Gastroesophageal sphincter (tissue), 3 donors: ENCODE results near the gene MYO3B.

Source experiments
- EP300 ChIP-seq: sonication (generic); formaldehyde crosslinking; IDR thresholded peaks from one replicate; pipeline ENCODE4 v1.6.1; 2017; ENCODE audit warnings: antibody characterized with exemption, mild to moderate bottlenecking
- POLR2A ChIP-seq, 2 donors: fragments of 450-650 bp; IDR thresholded peaks; one replicate each; pipeline ENCODE4 v1.6.1; 2017; ENCODE audit warnings: antibody characterized with exemption in 2 of 2, mild to moderate bottlenecking in 2 of 2, moderate library complexity in 1 of 2
- POLR2AphosphoS5 ChIP-seq: sonication (generic); formaldehyde crosslinking; IDR thresholded peaks from one replicate; pipeline ENCODE4 v1.6.1; 2017; ENCODE audit warnings: antibody characterized with exemption
- TF ChIP-seq, protein P1 (sequence below), 4 experiments: fragments of 200-600 bp in 2 of 4; fragments of 450-650 bp in 2 of 4; sonication (generic) in 1 of 4; IDR thresholded peaks; one replicate each; pipeline ENCODE4 v1.5.1; 2017 to 2019; ENCODE audit warnings: antibody characterized with exemption in 4 of 4, mild to moderate bottlenecking in 2 of 4, moderate library complexity in 2 of 4

DNA sequence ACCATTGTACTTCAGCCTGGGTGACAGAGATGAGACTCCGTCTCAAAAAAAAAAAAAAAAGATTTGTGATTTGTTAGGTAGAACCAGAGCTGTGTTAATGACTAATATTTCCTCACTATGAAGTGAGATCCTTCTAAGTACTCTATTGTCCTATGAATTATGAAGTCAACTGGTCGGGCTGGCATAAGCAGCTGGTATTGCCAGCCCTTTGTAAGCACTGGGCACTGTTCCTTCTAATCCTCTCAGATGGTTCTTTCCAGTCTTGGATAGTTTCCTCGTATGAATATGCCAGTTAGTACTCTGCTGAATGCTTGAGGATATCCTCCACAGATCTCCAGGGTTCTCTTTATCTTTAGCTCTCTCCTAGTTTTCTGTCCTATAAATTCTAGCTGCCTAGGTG is 314.1 kb downstream of the MYO3B start:
- TF ChIP-seq, protein P1, sequence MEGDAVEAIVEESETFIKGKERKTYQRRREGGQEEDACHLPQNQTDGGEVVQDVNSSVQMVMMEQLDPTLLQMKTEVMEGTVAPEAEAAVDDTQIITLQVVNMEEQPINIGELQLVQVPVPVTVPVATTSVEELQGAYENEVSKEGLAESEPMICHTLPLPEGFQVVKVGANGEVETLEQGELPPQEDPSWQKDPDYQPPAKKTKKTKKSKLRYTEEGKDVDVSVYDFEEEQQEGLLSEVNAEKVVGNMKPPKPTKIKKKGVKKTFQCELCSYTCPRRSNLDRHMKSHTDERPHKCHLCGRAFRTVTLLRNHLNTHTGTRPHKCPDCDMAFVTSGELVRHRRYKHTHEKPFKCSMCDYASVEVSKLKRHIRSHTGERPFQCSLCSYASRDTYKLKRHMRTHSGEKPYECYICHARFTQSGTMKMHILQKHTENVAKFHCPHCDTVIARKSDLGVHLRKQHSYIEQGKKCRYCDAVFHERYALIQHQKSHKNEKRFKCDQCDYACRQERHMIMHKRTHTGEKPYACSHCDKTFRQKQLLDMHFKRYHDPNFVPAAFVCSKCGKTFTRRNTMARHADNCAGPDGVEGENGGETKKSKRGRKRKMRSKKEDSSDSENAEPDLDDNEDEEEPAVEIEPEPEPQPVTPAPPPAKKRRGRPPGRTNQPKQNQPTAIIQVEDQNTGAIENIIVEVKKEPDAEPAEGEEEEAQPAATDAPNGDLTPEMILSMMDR (IDR thresholded peaks at IDR 0.05), result no peak
- TF ChIP-seq POLR2A (IDR thresholded peaks at IDR 0.05) (no peak), EP300 (no peak), POLR2AphosphoS5 (no peak)
